HEK293T (cell line): ENCODE measurements around the gene TNS3.

Experiments
- ARNT ChIP-seq: fragments of 450-650 bp; IDR thresholded peaks from 2 replicates; pipeline ENCODE4 v1.6.1; 2017; ENCODE audit warnings: mild to moderate bottlenecking
- FOXM1 ChIP-seq: fragments of 450-650 bp; IDR thresholded peaks from 2 replicates; pipeline ENCODE4 v1.6.1; 2017; ENCODE audit warnings: mild to moderate bottlenecking, borderline replicate concordance
- SP1 ChIP-seq: fragments of 450-650 bp; IDR thresholded peaks from 2 replicates; pipeline ENCODE4 v1.6.1; 2017
- TARDBP ChIP-seq: fragments of 450-650 bp; IDR thresholded peaks from 2 replicates; pipeline ENCODE4 v1.6.1; 2016

- TF ChIP-seq FOXM1 = no peak
- TF ChIP-seq ARNT = no peak
- TF ChIP-seq SP1 = no peak
- TF ChIP-seq TARDBP = no peak
Measured at GRCh38 chr7:47609803-47610452, 28.0 kb upstream of the TNS3 start.
